ENCODE measurements around the gene NTN4. TPM values are rescaled to one million over a fixed set of nuclear protein-coding genes. Genes with fewer than 3 reads are reported as not detected.
"Not testable (repeated sequence)": the region's sequence is repeated elsewhere in the genome, so short reads cannot be mapped to it uniquely, and the experiment has no call there.

The NTN4 gene
- total RNA-seq, 1 donor from 2014 or later: 81.3 TPM

- peaks cover 4% of the 10 kb centered on the region for H3K36me3 ChIP-seq (ENCODE audit: control insufficient read depth, insufficient read depth, low read length)
- no peaks in the 10 kb centered on the region for H3K27me3 ChIP-seq (ENCODE audit: control insufficient read depth, insufficient read depth, low read length)
- DNase-seq (ENCODE audit: low read depth): no peak
- TF ChIP-seq, protein P1, sequence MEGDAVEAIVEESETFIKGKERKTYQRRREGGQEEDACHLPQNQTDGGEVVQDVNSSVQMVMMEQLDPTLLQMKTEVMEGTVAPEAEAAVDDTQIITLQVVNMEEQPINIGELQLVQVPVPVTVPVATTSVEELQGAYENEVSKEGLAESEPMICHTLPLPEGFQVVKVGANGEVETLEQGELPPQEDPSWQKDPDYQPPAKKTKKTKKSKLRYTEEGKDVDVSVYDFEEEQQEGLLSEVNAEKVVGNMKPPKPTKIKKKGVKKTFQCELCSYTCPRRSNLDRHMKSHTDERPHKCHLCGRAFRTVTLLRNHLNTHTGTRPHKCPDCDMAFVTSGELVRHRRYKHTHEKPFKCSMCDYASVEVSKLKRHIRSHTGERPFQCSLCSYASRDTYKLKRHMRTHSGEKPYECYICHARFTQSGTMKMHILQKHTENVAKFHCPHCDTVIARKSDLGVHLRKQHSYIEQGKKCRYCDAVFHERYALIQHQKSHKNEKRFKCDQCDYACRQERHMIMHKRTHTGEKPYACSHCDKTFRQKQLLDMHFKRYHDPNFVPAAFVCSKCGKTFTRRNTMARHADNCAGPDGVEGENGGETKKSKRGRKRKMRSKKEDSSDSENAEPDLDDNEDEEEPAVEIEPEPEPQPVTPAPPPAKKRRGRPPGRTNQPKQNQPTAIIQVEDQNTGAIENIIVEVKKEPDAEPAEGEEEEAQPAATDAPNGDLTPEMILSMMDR (IDR thresholded peaks at IDR 0.05; ENCODE audit: insufficient read depth, low read length, poor library complexity, severe bottlenecking): peak; percentile 13
- H3K4me3 ChIP-seq (ENCODE audit: low read depth, low read length): peak overlapping the region; percentile 85
Observed at GRCh38 chr12:95789126-95790032, 1.2 kb downstream of the NTN4 start.

DNA sequence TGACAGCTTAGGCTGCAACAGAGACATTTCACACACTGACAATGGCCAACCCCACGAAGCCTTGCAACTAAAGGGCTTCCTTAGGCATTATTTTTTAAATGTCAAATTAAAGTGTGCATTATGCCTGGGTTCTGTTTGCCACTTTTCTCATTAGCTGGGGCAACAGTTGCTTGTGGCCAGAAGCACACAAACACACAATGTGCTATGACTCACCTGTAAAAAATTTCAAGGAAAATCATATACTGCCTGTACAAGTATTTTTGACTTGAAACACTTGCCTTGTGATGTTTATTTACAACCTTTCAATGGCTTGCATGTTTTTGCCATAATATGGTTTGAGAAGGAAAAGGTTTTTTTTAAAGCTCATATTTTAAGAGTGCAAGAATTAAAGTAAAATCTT lies 1.9 kb downstream of the NTN4 start:
- Histone ChIP-seq H3K27me3 (ENCODE audit: control insufficient read depth, insufficient read depth, low read length) (no peaks in the 10 kb centered on the region), H3K36me3 (ENCODE audit: control insufficient read depth, insufficient read depth, low read length) (peaks cover 4% of the 10 kb centered on the region), H3K4me3 (ENCODE audit: low read depth, low read length) (peak overlapping the region; percentile 85)
- TF ChIP-seq, protein P1 (IDR thresholded peaks at IDR 0.05; ENCODE audit: insufficient read depth, low read length, poor library complexity, severe bottlenecking): no peak
- no peak for DNase-seq (ENCODE audit: low read depth)

- no peak for DNase-seq (ENCODE audit: low read depth)
- Histone ChIP-seq H3K27me3 (ENCODE audit: control insufficient read depth, insufficient read depth, low read length) (no peaks in the 10 kb centered on the region), H3K4me3 (ENCODE audit: low read depth, low read length) (no peak overlapping the region), H3K36me3 (ENCODE audit: control insufficient read depth, insufficient read depth, low read length) (peaks cover 4% of the 10 kb centered on the region)
- TF ChIP-seq, protein P1 (IDR thresholded peaks at IDR 0.05; ENCODE audit: insufficient read depth, low read length, poor library complexity, severe bottlenecking): no peak
Observed at GRCh38 chr12:95787274-95787818, 3.2 kb downstream of the NTN4 start.

DNA sequence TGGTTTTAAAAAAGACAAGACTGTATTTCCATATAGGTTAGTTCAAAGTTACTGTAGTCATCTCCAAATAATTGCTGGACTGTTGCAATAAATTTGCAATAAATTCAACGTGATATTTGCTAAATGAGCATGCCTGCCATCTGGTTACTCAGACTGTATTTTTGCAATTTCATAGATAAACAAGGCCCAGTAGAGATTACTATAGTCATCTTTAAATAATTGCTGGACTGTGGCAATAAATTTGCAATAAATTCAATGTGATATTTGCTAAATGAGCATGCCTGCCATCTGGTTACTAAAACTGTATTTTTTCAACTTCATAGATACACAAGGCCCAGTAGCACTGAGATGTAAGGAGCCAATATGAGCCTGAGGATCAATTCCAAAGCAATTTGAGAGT lies 5.6 kb downstream of the NTN4 start:
- no peak overlapping the region for H3K4me3 ChIP-seq (ENCODE audit: low read depth, low read length)
- H3K36me3 ChIP-seq (ENCODE audit: control insufficient read depth, insufficient read depth, low read length): peaks cover 4% of the 10 kb centered on the region
- TF ChIP-seq, protein P1 (IDR thresholded peaks at IDR 0.05; ENCODE audit: insufficient read depth, low read length, poor library complexity, severe bottlenecking): no peak
- no peaks in the 10 kb centered on the region for H3K27me3 ChIP-seq (ENCODE audit: control insufficient read depth, insufficient read depth, low read length)
- no peak for DNase-seq (ENCODE audit: low read depth)

DNA sequence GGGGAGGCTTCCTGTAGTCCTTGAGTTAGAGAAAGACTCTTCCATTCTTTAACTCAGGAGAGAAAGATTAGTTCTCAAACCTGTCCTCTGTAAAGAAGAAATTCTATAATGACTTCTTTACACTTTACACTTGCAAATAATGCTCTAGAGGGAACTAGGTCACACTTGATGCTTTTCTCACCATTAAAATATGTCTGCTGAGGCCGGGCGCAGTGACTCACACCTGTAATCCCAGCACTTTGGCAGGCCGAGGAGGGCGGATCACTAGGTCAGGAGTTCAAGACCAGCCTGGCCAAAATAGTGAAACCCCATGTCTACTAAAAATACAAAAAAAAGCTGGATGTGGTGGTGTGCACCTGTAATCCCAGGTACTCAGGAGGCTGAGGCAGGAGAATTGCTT lies 6.3 kb downstream of the NTN4 start:
- Histone ChIP-seq H3K36me3 (ENCODE audit: control insufficient read depth, insufficient read depth, low read length) (peaks cover 4% of the 10 kb centered on the region), H3K27me3 (ENCODE audit: control insufficient read depth, insufficient read depth, low read length) (no peaks in the 10 kb centered on the region), H3K4me3 (ENCODE audit: low read depth, low read length) (no peak overlapping the region)
- TF ChIP-seq, protein P1 (IDR thresholded peaks at IDR 0.05; ENCODE audit: insufficient read depth, low read length, poor library complexity, severe bottlenecking): no peak
- no peak for DNase-seq (ENCODE audit: low read depth)

- not testable (repeated sequence) for H3K27me3 ChIP-seq (ENCODE audit: control insufficient read depth, insufficient read depth, low read length); H3K4me3 ChIP-seq (ENCODE audit: low read depth, low read length); DNase-seq (ENCODE audit: low read depth); H3K36me3 ChIP-seq (ENCODE audit: control insufficient read depth, insufficient read depth, low read length)
Observed at GRCh38 chr12:95775466-95775865, 15.1 kb downstream of the NTN4 start.
